GM21515 (cell line): Measurements from ENCODE around the gene FBN2.
"Not testable (repeated sequence)": the region's sequence is repeated elsewhere in the genome, so short reads cannot be mapped to it uniquely, and the experiment has no call there.

Experiments used
- ATAC-seq: cut with Tn5 transposase; IDR thresholded peaks from one replicate; pipeline ENCODE4 v1.9.1; 2021; ENCODE audit not compliant: unreplicated experiment

Gene FBN2

GRCh38 chr5:128535251-128535650, 2.8 kb downstream of the FBN2 start:
- ATAC-seq = no peak

DNA sequence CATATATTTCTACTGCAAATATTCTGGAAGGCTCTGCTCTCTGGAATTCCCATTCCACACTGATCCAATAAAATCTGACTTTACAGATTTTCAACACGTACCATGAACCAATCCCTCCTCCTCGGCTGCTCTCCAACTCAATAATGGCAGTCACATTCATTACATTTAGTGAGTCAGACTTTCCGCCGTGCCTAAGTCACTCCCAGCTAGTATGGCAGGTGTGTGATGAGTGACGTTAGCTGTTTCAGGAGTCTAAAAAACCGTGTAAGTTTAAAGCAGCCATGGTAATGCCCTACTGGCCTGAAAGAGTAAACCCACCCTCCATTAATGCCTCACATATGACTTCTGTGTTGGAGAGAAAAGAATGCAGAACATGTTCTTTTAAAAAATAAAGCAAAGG, 3.3 kb downstream of the FBN2 start:
- ATAC-seq = no peak

- no peak for ATAC-seq
Observed at GRCh38 chr5:128532776-128533175, 5.3 kb downstream of the FBN2 start.

- ATAC-seq = no peak
Observed at GRCh38 chr5:128532127-128532526, 5.9 kb downstream of the FBN2 start.

GRCh38 chr5:128528637-128529255, 9.3 kb downstream of the FBN2 start:
- ATAC-seq = no peak

DNA sequence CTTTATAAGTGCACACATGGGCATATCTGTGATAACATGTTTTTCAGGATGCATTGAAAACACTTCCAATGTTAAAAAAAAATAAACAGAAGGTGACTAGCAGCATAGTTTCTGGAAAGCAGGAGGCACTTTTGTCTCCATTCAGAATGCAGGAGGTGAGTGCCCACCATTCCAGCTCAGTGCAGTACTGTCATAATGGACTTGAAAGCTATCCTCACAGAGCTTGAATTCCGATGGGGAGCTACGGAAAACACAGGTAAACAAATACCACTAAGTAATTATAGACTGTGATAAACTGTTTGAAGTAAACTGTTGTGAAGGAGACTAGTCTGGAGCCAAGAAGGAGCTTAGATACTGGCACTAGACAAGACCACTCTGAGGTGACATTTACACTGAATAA, 9.9 kb downstream of the FBN2 start:
- no peak for ATAC-seq

- ATAC-seq = no peak
Observed at GRCh38 chr5:128527077-128527476, 11.0 kb downstream of the FBN2 start.

GRCh38 chr5:128522336-128522735, 15.7 kb downstream of the FBN2 start:
- ATAC-seq = no peak

- ATAC-seq = no peak
Observed at GRCh38 chr5:128519827-128520226, 18.2 kb downstream of the FBN2 start.

DNA sequence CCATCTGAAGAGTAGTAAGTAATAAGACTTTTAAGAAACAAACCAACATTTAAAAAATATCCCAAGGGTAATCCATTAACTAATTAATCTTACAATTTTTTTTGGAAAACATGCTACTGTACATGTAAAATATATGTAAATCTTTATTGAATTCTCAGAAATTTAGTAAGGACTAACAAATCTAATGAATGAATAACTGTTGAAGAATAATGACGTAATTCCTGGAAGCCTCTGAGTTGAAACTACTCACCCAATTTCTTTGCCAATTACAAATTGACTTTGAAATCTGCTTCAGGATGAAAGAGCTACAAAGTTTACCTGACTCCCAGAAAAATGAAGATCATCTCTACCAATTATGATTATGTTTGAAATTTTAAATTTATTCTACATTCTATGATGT, 21.1 kb downstream of the FBN2 start:
- ATAC-seq = no peak

DNA sequence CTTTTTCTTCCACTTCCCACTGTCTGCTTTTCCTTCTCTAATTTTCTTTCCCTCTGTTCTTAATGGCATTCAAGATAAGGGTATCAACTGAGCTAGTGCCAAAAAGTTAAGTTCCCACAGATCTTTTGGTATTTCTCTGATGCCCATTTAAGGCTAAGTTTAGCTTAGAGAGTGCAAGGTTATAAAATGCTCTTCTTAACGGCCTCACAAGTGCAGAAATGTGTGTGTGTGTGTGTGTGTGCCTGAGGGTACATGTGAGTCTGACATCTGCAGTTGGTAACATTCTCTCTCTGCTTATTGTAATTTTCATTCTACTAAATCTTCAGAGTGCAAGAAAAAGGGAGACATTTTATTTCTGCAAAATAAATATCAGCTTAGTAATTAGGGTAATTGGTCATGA, 24.2 kb downstream of the FBN2 start:
- ATAC-seq = no peak

DNA sequence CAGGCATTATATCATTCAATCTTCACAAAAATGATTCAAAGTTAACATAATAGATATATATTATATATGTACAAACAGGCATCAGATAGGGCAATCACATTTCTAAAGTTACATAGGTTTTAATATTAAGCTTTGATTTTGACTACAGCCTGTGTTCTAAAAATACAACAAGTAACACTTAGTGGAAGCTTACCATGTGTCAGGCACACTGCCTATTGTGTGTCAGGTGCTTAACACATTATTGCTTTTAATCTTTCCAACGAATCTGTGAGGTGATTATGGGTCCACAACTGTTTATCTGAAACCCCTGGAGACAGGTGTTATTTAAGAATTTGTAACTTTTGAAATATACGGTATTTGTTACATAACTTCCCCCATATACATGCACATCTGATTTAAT, 25.2 kb downstream of the FBN2 start:
- ATAC-seq = no peak

DNA sequence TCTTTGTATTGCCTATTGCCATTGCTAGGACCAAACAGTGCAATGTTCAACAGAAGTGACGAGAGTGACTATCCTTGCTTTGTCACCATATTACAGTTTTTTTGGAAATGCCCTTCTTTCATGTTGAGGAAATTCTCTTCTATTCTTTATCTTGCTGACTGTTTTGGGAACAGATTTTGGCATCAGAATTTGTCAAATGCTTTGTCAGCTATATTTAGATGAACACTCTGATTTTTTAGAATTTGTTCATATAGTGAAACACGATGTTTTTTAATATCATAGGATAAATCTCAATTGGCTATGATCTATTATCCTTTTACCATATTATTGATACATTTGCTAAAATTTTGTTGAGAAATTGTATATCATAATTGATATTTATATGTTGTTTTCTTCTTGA, 31.4 kb downstream of the FBN2 start:
- ATAC-seq = no peak

GRCh38 chr5:128503727-128504126, 34.3 kb downstream of the FBN2 start:
- not testable (repeated sequence) for ATAC-seq

DNA sequence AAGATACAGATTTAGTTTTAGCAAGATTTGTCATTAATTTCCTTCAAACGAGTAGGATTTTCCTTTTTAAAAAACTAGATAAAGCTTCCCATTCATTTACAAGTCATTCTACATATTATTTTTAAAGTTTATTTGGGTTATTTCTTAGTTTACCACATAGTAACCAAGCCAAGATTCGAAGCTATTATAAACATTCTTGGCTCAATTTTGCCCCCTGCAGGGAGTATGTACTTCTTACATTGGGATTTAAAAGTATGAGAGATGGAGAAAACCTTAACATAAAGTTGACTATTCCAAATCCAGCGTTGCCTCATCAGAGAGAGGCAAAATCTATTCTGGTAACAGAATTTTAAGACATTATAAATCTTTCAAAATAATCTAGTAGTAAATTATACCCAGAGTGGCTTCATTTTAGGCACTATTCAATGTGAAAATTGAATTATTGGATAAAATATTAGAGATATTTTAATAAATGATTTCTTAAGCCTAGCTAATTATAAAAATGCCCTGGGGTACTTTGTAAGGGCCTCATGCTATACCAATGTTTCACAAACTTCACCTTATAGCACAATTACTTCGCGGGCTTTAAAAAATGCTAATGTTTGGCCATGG, 39.1 kb downstream of the FBN2 start:
- no peak for ATAC-seq

DNA sequence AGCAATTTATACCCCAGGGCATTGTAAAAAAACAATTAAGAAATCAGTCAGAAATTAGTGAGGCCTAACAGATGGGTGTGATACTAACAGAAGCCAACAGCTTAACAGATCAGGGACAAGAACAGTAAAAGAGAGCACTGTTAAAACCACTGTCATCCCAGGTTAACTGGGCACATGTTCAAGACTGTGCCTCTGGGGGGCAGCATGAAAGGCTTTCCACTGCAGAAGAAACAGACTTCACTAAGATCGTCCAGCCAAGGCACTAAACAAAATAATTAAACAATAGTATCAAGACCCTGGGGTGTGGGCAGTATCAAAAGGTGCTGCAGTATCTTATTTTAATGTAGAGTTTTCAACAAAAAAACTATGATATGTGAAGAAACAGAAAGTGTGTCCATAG, 43.5 kb downstream of the FBN2 start:
- no peak for ATAC-seq

DNA sequence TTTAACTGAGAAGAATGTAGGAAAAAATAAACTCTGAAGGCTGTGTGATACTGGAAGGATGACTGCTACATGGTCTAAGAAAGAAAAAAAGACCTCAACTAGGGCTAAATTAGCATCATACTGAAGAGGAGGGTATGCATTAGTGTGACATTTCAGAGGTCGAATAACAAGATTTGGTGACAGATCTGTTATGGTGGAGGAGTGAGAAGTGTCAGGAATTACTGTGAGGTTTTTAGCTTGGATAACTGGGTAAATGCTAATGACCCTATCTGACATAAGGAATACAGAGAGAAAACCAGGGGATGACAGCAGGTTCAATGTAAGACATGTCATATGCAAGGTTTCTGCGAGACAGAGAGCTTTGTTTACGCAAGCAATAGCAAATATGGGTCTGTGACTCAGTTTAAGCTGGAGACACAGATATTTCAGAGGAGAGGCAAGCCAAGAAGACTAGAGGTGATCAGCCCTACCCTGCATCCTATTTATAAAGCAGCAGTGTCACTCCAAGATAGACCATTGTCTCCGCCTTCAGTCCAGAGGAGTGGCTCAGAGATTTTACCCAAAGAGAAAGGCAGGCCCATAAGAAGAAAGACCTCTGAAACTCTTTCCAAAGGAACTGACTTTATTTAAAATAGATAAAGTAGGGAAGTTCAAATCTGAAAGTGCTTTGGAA, 44.3 kb downstream of the FBN2 start:
- no peak for ATAC-seq

GRCh38 chr5:128491291-128491690, 46.8 kb downstream of the FBN2 start:
- ATAC-seq = no peak

GRCh38 chr5:128490761-128491160, 47.3 kb downstream of the FBN2 start:
- no peak for ATAC-seq

DNA sequence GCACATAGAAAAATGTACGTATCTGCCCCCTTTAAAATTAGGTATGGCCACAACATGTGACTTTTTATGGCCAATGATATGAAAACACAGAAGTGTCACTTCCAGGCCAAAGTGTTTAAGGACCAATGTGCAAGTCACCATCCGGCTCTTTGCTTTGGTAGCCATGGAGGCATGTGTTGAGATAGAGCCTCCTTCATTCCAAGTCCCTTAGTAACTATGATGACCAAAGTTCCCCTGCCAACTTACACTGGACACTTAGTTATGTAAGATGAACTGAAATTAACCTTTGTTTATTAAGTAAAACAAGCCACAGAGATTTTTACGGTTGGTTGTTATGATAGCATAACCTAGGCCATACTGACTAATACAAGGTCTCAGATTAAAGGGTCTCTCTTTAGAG, 51.0 kb downstream of the FBN2 start:
- ATAC-seq = no peak

DNA sequence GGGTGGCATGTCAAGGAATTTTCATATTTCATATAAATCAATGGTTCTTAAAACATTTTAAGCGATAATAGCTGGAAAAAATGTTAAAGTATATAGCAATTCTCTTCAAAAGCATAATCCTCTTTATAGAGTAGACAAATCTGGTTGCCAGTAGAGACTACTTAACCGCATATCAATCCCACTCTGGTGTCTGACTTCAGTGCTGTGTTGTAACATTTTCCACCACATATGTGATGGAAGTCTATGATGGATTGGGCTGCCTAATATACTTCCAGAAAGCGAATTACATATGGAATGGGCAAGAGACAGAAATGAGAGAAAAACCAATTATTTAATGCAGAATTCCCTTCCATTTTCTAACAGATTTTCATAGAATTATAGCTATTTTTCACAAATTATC, 54.3 kb downstream of the FBN2 start:
- ATAC-seq = no peak

DNA sequence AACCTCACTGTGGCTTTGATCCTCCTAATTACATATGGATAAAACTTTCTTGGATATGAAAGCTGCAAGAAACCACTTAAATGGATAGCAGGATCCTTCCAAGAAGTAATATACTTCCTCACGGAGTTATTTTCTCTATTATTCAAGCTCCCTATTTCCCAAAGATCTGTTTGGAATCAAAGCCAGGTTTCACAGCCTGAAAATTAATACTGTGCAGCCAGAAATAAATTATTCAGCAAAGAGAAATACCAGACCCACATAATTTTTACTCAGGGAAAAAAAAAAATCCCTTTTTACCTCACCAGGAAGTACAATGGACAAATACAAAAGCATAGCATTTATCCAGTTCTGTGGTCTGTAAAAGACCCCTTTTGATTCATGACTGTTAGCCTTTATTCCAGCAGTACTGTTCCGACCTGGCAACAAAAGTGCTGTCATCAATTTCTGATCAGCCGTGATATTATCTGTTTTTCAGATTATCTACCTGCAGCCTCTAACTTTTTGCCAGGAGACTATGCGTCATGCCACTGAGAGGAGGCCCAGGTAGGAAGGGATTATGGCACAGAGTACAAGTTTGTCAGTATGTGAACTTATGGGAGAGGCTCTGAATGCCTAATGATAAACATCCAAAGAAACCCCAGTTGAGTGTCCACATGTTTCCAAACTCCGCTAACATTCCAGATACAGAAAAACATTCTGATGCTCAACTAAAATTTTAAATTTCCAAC, 57.0 kb downstream of the FBN2 start:
- ATAC-seq = no peak
